OCI-LY7 (cell line): ENCODE data around the gene FHL5.

Source experiments
- CTCF ChIP-seq: fragments of 200-600 bp; sonication (generic); conservative IDR thresholded peaks from 2 replicates; pipeline ENCODE4 v1.5.1; 2014; ENCODE audit warnings: mild to moderate bottlenecking, antibody characterized with exemption, low read length, moderate library complexity, mixed read lengths
- EZH2phosphoT487 ChIP-seq: fragments of 200-600 bp; sonication (generic); IDR thresholded peaks from 2 replicates; pipeline ENCODE4 v1.6.1; 2018; ENCODE audit warnings: low read depth, borderline replicate concordance, mild to moderate bottlenecking, mixed run types, antibody characterized with exemption, low read length, moderate library complexity, mixed read lengths

DNA sequence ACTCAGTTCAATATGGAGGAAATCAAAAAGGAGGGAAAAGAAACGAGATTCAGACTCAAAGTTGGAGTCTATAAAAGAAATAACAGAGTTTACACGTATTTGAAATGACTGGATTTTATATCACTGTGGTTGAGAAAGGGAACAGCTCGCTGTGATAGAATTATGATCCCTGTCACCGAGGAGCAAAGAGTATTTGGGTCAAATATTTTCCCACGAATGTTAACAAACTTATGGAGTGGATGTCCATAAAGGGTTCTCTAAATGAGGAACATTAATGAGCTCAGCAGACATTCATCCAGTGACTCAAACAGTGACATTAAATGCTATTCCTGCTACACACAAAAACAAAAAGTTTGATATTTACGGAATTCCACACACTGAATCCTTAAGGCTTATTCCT lies 57.9 kb downstream of the FHL5 start:
- TF ChIP-seq CTCF (no peak), EZH2phosphoT487 (no peak)
